H1 (cell line): ENCODE results near the gene SPOCK1. TPM values are rescaled to one million over a fixed set of nuclear protein-coding genes. Genes with fewer than 3 reads are reported as not detected.

Experiments used
- CHD7 ChIP-seq: fragments of 300-600 bp; sonication (generic); IDR thresholded peaks from 2 replicates; pipeline ENCODE4 v1.7.1; 2012; ENCODE audit warnings: low read length, moderate library complexity, mild to moderate bottlenecking, inconsistent platforms; ENCODE audit not compliant: insufficient replicate concordance
- HDAC6 ChIP-seq: IDR thresholded peaks from one replicate; pipeline ENCODE4 v1.7.1; 2012; ENCODE audit warnings: low read depth, mild to moderate bottlenecking, inconsistent platforms, low read length, moderate library complexity
- KDM4A ChIP-seq: IDR thresholded peaks from one replicate; pipeline ENCODE4 v1.7.1; 2012; ENCODE audit warnings: low read depth, mild to moderate bottlenecking, moderate library complexity, low read length, inconsistent platforms; ENCODE audit not compliant: severe bottlenecking
- NANOG ChIP-seq: IDR thresholded peaks from 2 replicates; pipeline ENCODE4 v1.6.1; 2011; ENCODE audit warnings: low read length, low read depth, mild to moderate bottlenecking, inconsistent platforms; ENCODE audit not compliant: insufficient read depth, poor library complexity, severe bottlenecking
- RAD21 ChIP-seq, 2 experiments: IDR thresholded peaks in 1 of 2; conservative IDR thresholded peaks in 1 of 2; 2 replicates each; pipeline ENCODE4 v1.6.1; 2011; ENCODE audit warnings: low read depth in 2 of 2, low read length in 2 of 2, improper control_type of control experiment in 1 of 2, inconsistent platforms in 1 of 2, mild to moderate bottlenecking in 1 of 2, moderate library complexity in 1 of 2
- SAP30 ChIP-seq: fragments of 300-600 bp; sonication (generic); IDR thresholded peaks from 2 replicates; pipeline ENCODE4 v1.7.1; 2012; ENCODE audit warnings: low read length, moderate library complexity, mild to moderate bottlenecking, inconsistent platforms; ENCODE audit not compliant: insufficient read depth, insufficient replicate concordance
- SIN3A ChIP-seq, 2 experiments: IDR thresholded peaks in 1 of 2; conservative IDR thresholded peaks in 1 of 2; 2 replicates each; pipeline ENCODE4 v1.6.1; 2011 to 2012; ENCODE audit warnings: low read length in 2 of 2, improper control_type of control experiment in 1 of 2, low read depth in 1 of 2, mild to moderate bottlenecking in 1 of 2
- TAF7 ChIP-seq: optimal IDR thresholded peaks from 2 replicates; pipeline ENCODE3; 2011; ENCODE audit warnings: low read depth, mild to moderate bottlenecking, inconsistent platforms, low read length, moderate library complexity, borderline replicate concordance
- TBP ChIP-seq: IDR thresholded peaks from 2 replicates; pipeline ENCODE4 v1.6.1; 2011; ENCODE audit warnings: low read depth, low read length, improper control_type of control experiment
- polyA plus RNA-seq, 7 experiments: library from polyadenylated mRNA; depleted of rRNA in 3 of 7; stranded (reverse) in 5 of 7; unstranded in 2 of 7; fragments of >200 nt in 5 of 7; fragments of 200-250 nt in 2 of 7; gene quantifications; 1 replicate in 5 of 7; 2 replicates in 1 of 7; 4 replicates in 1 of 7; pipeline versions ENCODE4 v1.2.1 to v1.2.3, GENCODE V29; 2011 to 2013; ENCODE audit warnings: missing spikeins in 2 of 7, mixed read lengths in 2 of 7
- total RNA-seq: library from RNA; stranded (reverse); fragmentation: NEBNext Ultra II Directional; extraction: Animal tissue kit (Norgen Biotek cat#: 25700); gene quantifications from 2 replicates; pipeline ENCODE4 v1.2.1, GENCODE V29; 2021

Gene SPOCK1
- total and polyA plus RNA-seq, 2 of the 8 experiments (the other 6 are each of a cell fraction or from before 2014, with no cell fraction given): 6.9 to 18.1 TPM

- TF ChIP-seq CHD7 (no peak), KDM4A (no peak), RAD21 (IDR thresholded peaks at IDR 0.05 in 1 of 2, conservative IDR thresholded peaks at IDR 0.05 in 1 of 2; ENCODE audit: low read depth in 2 of 2, low read length in 2 of 2) (no peak), SAP30 (no peak), TAF7 (no peak), TBP (no peak), SIN3A (conservative IDR thresholded peaks at IDR 0.05 in 1 of 2, IDR thresholded peaks at IDR 0.05 in 1 of 2; ENCODE audit: low read depth in 1 of 2, low read length in 2 of 2) (no peak), HDAC6 (no peak), NANOG (no peak)
Measured at GRCh38 chr5:137487600-137487999, 11.5 kb downstream of the SPOCK1 start (continued).
